Astrocyte (in vitro differentiated cells and primary cell): Measurements from ENCODE around the gene LIN7C. TPM values are rescaled to one million over a fixed set of nuclear protein-coding genes. Genes with fewer than 3 reads are reported as not detected.

Source experiments
- DNase-seq: peaks from one replicate; pipeline ENCODE4 v3.0.0-alpha.2; 2010; ENCODE audit warnings: low read depth
- FAIRE-seq: peaks from 2 replicates; lab custom pipeline; 2011; peaks lifted over from hg19 to GRCh38; lab: Jason Lieb, UNC
- H2AFZ ChIP-seq: 2 replicates; pipeline ENCODE4 v1.6.0; 2012; ENCODE audit warnings: low read depth, low read length, inconsistent platforms
- H3K27ac ChIP-seq: 2 replicates; pipeline ENCODE4 v1.5.1; 2011; ENCODE audit warnings: low read depth, low read length, inconsistent platforms
- H3K27me3 ChIP-seq: 2 replicates; pipeline ENCODE4 v1.6.0; 2011; ENCODE audit warnings: low read length, inconsistent platforms; ENCODE audit not compliant: insufficient read depth
- H3K36me3 ChIP-seq: 2 replicates; pipeline ENCODE4 v1.5.1; 2011; ENCODE audit warnings: low read length, inconsistent platforms; ENCODE audit not compliant: insufficient read depth
- H3K4me1 ChIP-seq: 2 replicates; pipeline ENCODE4 v1.5.1; 2011; ENCODE audit warnings: low read length, inconsistent platforms; ENCODE audit not compliant: insufficient read depth
- H3K4me2 ChIP-seq: 2 replicates; pipeline ENCODE4 v1.6.0; 2012; ENCODE audit warnings: low read length, inconsistent platforms
- H3K4me3 ChIP-seq: 2 replicates; pipeline ENCODE4 v1.5.1; 2011; ENCODE audit warnings: low read depth, mild to moderate bottlenecking, low read length, inconsistent platforms; ENCODE audit not compliant: insufficient read depth
- H3K79me2 ChIP-seq: 2 replicates; pipeline ENCODE4 v1.6.0; 2012; ENCODE audit warnings: mild to moderate bottlenecking, low read length, inconsistent platforms; ENCODE audit not compliant: insufficient read depth
- H3K9ac ChIP-seq: 2 replicates; pipeline ENCODE4 v1.6.0; 2012; ENCODE audit warnings: mild to moderate bottlenecking, low read length, inconsistent platforms
- H3K9me3 ChIP-seq: 2 replicates; pipeline ENCODE4 v1.5.1; 2012; ENCODE audit warnings: low read depth, mild to moderate bottlenecking, low read length, inconsistent platforms; ENCODE audit not compliant: insufficient read depth
- H4K20me1 ChIP-seq: 2 replicates; pipeline ENCODE4 v1.6.0; 2012; ENCODE audit warnings: low read length, inconsistent platforms; ENCODE audit not compliant: insufficient read depth
- H3K27ac Mint-ChIP-seq: one replicate; pipeline ENCODE4 v1.8.0; 2021; ENCODE audit warnings: mild to moderate bottlenecking, mixed read lengths; ENCODE audit not compliant: unreplicated experiment
- H3K27me3 Mint-ChIP-seq: one replicate; pipeline ENCODE4 v1.8.0; 2021; ENCODE audit warnings: low read depth, mixed read lengths; ENCODE audit not compliant: unreplicated experiment
- H3K36me3 Mint-ChIP-seq: one replicate; pipeline ENCODE4 v1.8.0; 2021; ENCODE audit warnings: low read depth, mixed read lengths; ENCODE audit not compliant: unreplicated experiment
- H3K4me1 Mint-ChIP-seq: one replicate; pipeline ENCODE4 v1.8.0; 2021; ENCODE audit warnings: low read depth, mixed read lengths; ENCODE audit not compliant: unreplicated experiment
- H3K4me3 Mint-ChIP-seq: one replicate; pipeline ENCODE4 v1.8.0; 2021; ENCODE audit warnings: mild to moderate bottlenecking, moderate library complexity, mixed read lengths; ENCODE audit not compliant: unreplicated experiment
- H3K9me3 Mint-ChIP-seq: one replicate; pipeline ENCODE4 v1.8.0; 2021; ENCODE audit warnings: mild to moderate bottlenecking, mixed read lengths; ENCODE audit not compliant: unreplicated experiment
- CTCF ChIP-seq: IDR thresholded peaks from 2 replicates; pipeline ENCODE4 v1.5.1; 2011; ENCODE audit warnings: low read depth, mild to moderate bottlenecking, inconsistent platforms, low read length, moderate library complexity; ENCODE audit not compliant: insufficient read depth
- EZH2 ChIP-seq: IDR thresholded peaks from 2 replicates; pipeline ENCODE4 v1.6.1; 2012; ENCODE audit warnings: mild to moderate bottlenecking, low read length, inconsistent platforms; ENCODE audit not compliant: insufficient read depth
- total RNA-seq: library from RNA; stranded (reverse); gene quantifications from 2 replicates; pipeline ENCODE4 v1.2.1, GENCODE V29; 2021

The LIN7C gene
- total RNA-seq, 1 donor from 2014 or later = 38.7 TPM

- Histone ChIP-seq H3K4me2 (peak overlapping the region; percentile 77), H3K79me2 (peaks cover 89% of the 10 kb centered on the region), H3K9me3 (no peaks in the 10 kb centered on the region), H3K4me1 (peaks cover 24% of the 10 kb centered on the region), H3K9ac (peak overlapping the region; percentile 57), H2AFZ (no peak overlapping the region), H4K20me1 (peaks cover 17% of the 10 kb centered on the region), H3K4me3 (no peak overlapping the region), H3K27me3 (no peaks in the 10 kb centered on the region), H3K27ac (peak overlapping the region; percentile 73), H3K36me3 (no peaks in the 10 kb centered on the region)
- Mint-ChIP-seq H3K36me3 (peaks cover 2% of the 10 kb centered on the region), H3K9me3 (no peaks in the 10 kb centered on the region), H3K4me1 (peaks cover 41% of the 10 kb centered on the region), H3K27ac (peak overlapping the region; percentile 7), H3K4me3 (no peak overlapping the region), H3K27me3 (no peaks in the 10 kb centered on the region)
- DNase-seq = no peak
- no peak for FAIRE-seq
- TF ChIP-seq CTCF (no peak), EZH2 (no peak)
Observed at GRCh38 chr11:27456795-27457329, 49.7 kb downstream of the LIN7C start.

GRCh38 chr11:27456140-27456794 is 50.3 kb downstream of the LIN7C start:
- TF ChIP-seq EZH2 (no peak), CTCF (no peak)
- Mint-ChIP-seq H3K36me3 (peaks cover 2% of the 10 kb centered on the region), H3K4me1 (peaks cover 44% of the 10 kb centered on the region), H3K27ac (peak overlapping the region; percentile 77), H3K9me3 (no peaks in the 10 kb centered on the region), H3K4me3 (no peak overlapping the region), H3K27me3 (no peaks in the 10 kb centered on the region)
- Histone ChIP-seq H3K9ac (peak overlapping the region; percentile 57), H3K27me3 (no peaks in the 10 kb centered on the region), H3K79me2 (peaks cover 89% of the 10 kb centered on the region), H2AFZ (no peak overlapping the region), H3K27ac (peak overlapping the region; percentile 73), H3K4me1 (peaks cover 24% of the 10 kb centered on the region), H3K9me3 (no peaks in the 10 kb centered on the region), H3K4me3 (no peak overlapping the region), H3K36me3 (no peaks in the 10 kb centered on the region), H4K20me1 (peaks cover 21% of the 10 kb centered on the region), H3K4me2 (peak overlapping the region; percentile 77)
- DNase-seq = peak; percentile 61
- peak; percentile 50 for FAIRE-seq

- H3K79me2 ChIP-seq = peaks cover 89% of the 10 kb centered on the region
- no peak for DNase-seq
- no peaks in the 10 kb centered on the region for H3K27me3 Mint-ChIP-seq
- H2AFZ ChIP-seq = no peak overlapping the region
- H3K27ac ChIP-seq = peak overlapping the region; percentile 73
- H3K36me3 Mint-ChIP-seq = peaks cover 2% of the 10 kb centered on the region
- H3K9me3 ChIP-seq = no peaks in the 10 kb centered on the region
- no peak overlapping the region for H3K4me3 Mint-ChIP-seq
- no peak for FAIRE-seq
- H3K4me2 ChIP-seq = peak overlapping the region; percentile 77
- H3K4me1 Mint-ChIP-seq = peaks cover 43% of the 10 kb centered on the region
- no peak overlapping the region for H3K27ac Mint-ChIP-seq
- no peaks in the 10 kb centered on the region for H3K27me3 ChIP-seq
- H4K20me1 ChIP-seq = peaks cover 27% of the 10 kb centered on the region
- H3K36me3 ChIP-seq = no peaks in the 10 kb centered on the region
- H3K4me3 ChIP-seq = no peak overlapping the region
- peak overlapping the region; percentile 57 for H3K9ac ChIP-seq
- TF ChIP-seq EZH2 (no peak), CTCF (no peak)
- no peaks in the 10 kb centered on the region for H3K9me3 Mint-ChIP-seq
- peaks cover 22% of the 10 kb centered on the region for H3K4me1 ChIP-seq
Observed at GRCh38 chr11:27455667-27456066, 50.9 kb downstream of the LIN7C start.
